Embryonic facial prominence (tissue), 1 donor: Measurements from ENCODE around the gene CLTB.
"Not testable (repeated sequence)": the region's sequence is repeated elsewhere in the genome, so short reads cannot be mapped to it uniquely, and the experiment has no call there.

Experiments
- DNase-seq: peaks from one replicate; pipeline ENCODE4 v3.0.0-alpha.2; 2016; ENCODE audit errors: extremely low spot score

Gene CLTB

GRCh38 chr5:176427971-176428370 lies 11.6 kb upstream of the CLTB start:
- no peak for DNase-seq

- no peak for DNase-seq
Measured at GRCh38 chr5:176426876-176427275, 10.5 kb upstream of the CLTB start.

GRCh38 chr5:176425791-176426190 lies 9.5 kb upstream of the CLTB start:
- no peak for DNase-seq

GRCh38 chr5:176425138-176425537 lies 8.8 kb upstream of the CLTB start:
- no peak for DNase-seq

GRCh38 chr5:176424181-176424580 lies 7.8 kb upstream of the CLTB start:
- DNase-seq: no peak

GRCh38 chr5:176420972-176421544 lies 4.7 kb upstream of the CLTB start:
- no peak for DNase-seq

GRCh38 chr5:176420086-176420485 lies 3.7 kb upstream of the CLTB start:
- no peak for DNase-seq

- DNase-seq: no peak
Measured at GRCh38 chr5:176418251-176418650, 1.9 kb upstream of the CLTB start.

- no peak for DNase-seq
Measured at GRCh38 chr5:176416965-176417364, 626 bp upstream of the CLTB start.

GRCh38 chr5:176415240-176415951 lies 943 bp downstream of the CLTB start:
- no peak for DNase-seq

- DNase-seq: no peak
Measured at GRCh38 chr5:176414704-176415103, 1.6 kb downstream of the CLTB start.

- DNase-seq: no peak
Measured at GRCh38 chr5:176413709-176414191, 2.6 kb downstream of the CLTB start.

- no peak for DNase-seq
Measured at GRCh38 chr5:176413255-176413565, 3.1 kb downstream of the CLTB start.

- DNase-seq: no peak
Measured at GRCh38 chr5:176412517-176413254, 3.7 kb downstream of the CLTB start.

- no peak for DNase-seq
Measured at GRCh38 chr5:176410486-176411180, 5.7 kb downstream of the CLTB start.

- DNase-seq: no peak
Measured at GRCh38 chr5:176409765-176410164, 6.6 kb downstream of the CLTB start.

- DNase-seq: no peak
Measured at GRCh38 chr5:176408590-176408989, 7.7 kb downstream of the CLTB start.

- not testable (repeated sequence) for DNase-seq
Measured at GRCh38 chr5:176408252-176408573, 8.1 kb downstream of the CLTB start.

GRCh38 chr5:176407456-176408251 lies 8.7 kb downstream of the CLTB start:
- DNase-seq: no peak

- DNase-seq: no peak
Measured at GRCh38 chr5:176406436-176407052, 9.8 kb downstream of the CLTB start.
